ENCODE measurements around the gene KDM8. TPM values are rescaled to one million over a fixed set of nuclear protein-coding genes. Genes with fewer than 3 reads are reported as not detected.
"Not testable (repeated sequence)": the region's sequence is repeated elsewhere in the genome, so short reads cannot be mapped to it uniquely, and the experiment has no call there.

The KDM8 gene
- total RNA-seq, 1 experiment from 2014 or later: 7.9 TPM

GRCh38 chr16:27205423-27206065, 2.2 kb downstream of the KDM8 start:
- ATAC-seq: no peak
- in situ Hi-C loops (cut with HindIII; ENCODE audit: low pct_unique_long_range_greater_than_20kb, low sequenced_read_pairs) (no loop called here), intact Hi-C loops (cut with micrococcal nuclease; ENCODE audit: unreplicated experiment) (no loop called here)
- ChIA-PET CTCF (no interaction called here), POLR2A (no interaction called here)
- Histone ChIP-seq H3K9me3 (ENCODE audit: control insufficient read depth, insufficient read depth, low read depth, low read length) (no peaks in the 10 kb centered on the region), H3K4me1 (ENCODE audit: control insufficient read depth, insufficient read depth, low read length) (peaks cover 7% of the 10 kb centered on the region; the same call in 1 of the 2 replicates), H3K36me3 (ENCODE audit: control insufficient read depth, insufficient read depth, low read length) (no peaks in the 10 kb centered on the region), H3K27ac (ENCODE audit: low read length) (no peak overlapping the region), H3K27me3 (ENCODE audit: control insufficient read depth, insufficient read depth, low read length) (no peaks in the 10 kb centered on the region), H3K4me3 (ENCODE audit: low read depth in 2 of 2, low read length in 2 of 2) (no peak overlapping the region)
- TF ChIP-seq TCF7L2 (IDR thresholded peaks at IDR 0.05; ENCODE audit: low read depth, low read length) (no peak), POLR2AphosphoS5 (IDR thresholded peaks at IDR 0.05; ENCODE audit: low read depth, low read length) (no peak), REST (IDR thresholded peaks at IDR 0.05; ENCODE audit: insufficient read depth in 1 of 2, low read depth in 2 of 2, low read length in 1 of 2) (no peak), SIN3A (IDR thresholded peaks at IDR 0.05; ENCODE audit: borderline replicate concordance, insufficient read depth, low read depth, low read length) (no peak), CTCF (IDR thresholded peaks at IDR 0.05) (no peak)
- no peak for DNase-seq (ENCODE audit: low read depth, low spot score)
- no TSS peak for BruUV-seq (replicated peaks)

GRCh38 chr16:27207121-27207520, 3.8 kb downstream of the KDM8 start:
- ATAC-seq; CTCF ChIA-PET; POLR2A ChIA-PET; intact Hi-C loops (cut with micrococcal nuclease; ENCODE audit: unreplicated experiment); H3K4me1 ChIP-seq (ENCODE audit: control insufficient read depth, insufficient read depth, low read length); H3K27ac ChIP-seq (ENCODE audit: low read length); H3K4me3 ChIP-seq (ENCODE audit: low read depth in 2 of 2, low read length in 2 of 2); DNase-seq (ENCODE audit: low read depth, low spot score); H3K36me3 ChIP-seq (ENCODE audit: control insufficient read depth, insufficient read depth, low read length); H3K27me3 ChIP-seq (ENCODE audit: control insufficient read depth, insufficient read depth, low read length); H3K9me3 ChIP-seq (ENCODE audit: control insufficient read depth, insufficient read depth, low read depth, low read length); in situ Hi-C loops (cut with HindIII; ENCODE audit: low pct_unique_long_range_greater_than_20kb, low sequenced_read_pairs); BruUV-seq (replicated peaks): not testable (repeated sequence)

GRCh38 chr16:27208081-27208680, 4.9 kb downstream of the KDM8 start:
- ATAC-seq: no peak
- no peaks in the 10 kb centered on the region for H3K27me3 ChIP-seq (ENCODE audit: control insufficient read depth, insufficient read depth, low read length)
- H3K4me3 ChIP-seq (ENCODE audit: low read depth in 2 of 2, low read length in 2 of 2): no peak overlapping the region
- ChIA-PET POLR2A (no interaction called here), CTCF (no interaction called here)
- no peak overlapping the region for H3K27ac ChIP-seq (ENCODE audit: low read length)
- no peak for DNase-seq (ENCODE audit: low read depth, low spot score)
- TF ChIP-seq SIN3A (IDR thresholded peaks at IDR 0.05; ENCODE audit: borderline replicate concordance, insufficient read depth, low read depth, low read length): no peak
- TF ChIP-seq TCF7L2 (IDR thresholded peaks at IDR 0.05; ENCODE audit: low read depth, low read length): no peak
- no peak for TF ChIP-seq REST (IDR thresholded peaks at IDR 0.05; ENCODE audit: insufficient read depth in 1 of 2, low read depth in 2 of 2, low read length in 1 of 2)
- no peak for TF ChIP-seq POLR2AphosphoS5 (IDR thresholded peaks at IDR 0.05; ENCODE audit: low read depth, low read length)
- TF ChIP-seq CTCF (IDR thresholded peaks at IDR 0.05): no peak
- intact Hi-C loops (cut with micrococcal nuclease; ENCODE audit: unreplicated experiment): no loop called here
- peaks cover 4% of the 10 kb centered on the region; the same call in 1 of the 2 replicates for H3K4me1 ChIP-seq (ENCODE audit: control insufficient read depth, insufficient read depth, low read length)
- in situ Hi-C loops (cut with HindIII; ENCODE audit: low pct_unique_long_range_greater_than_20kb, low sequenced_read_pairs): no loop called here
- no peaks in the 10 kb centered on the region for H3K36me3 ChIP-seq (ENCODE audit: control insufficient read depth, insufficient read depth, low read length)
- BruUV-seq (replicated peaks): no TSS peak
- H3K9me3 ChIP-seq (ENCODE audit: control insufficient read depth, insufficient read depth, low read depth, low read length): no peaks in the 10 kb centered on the region

Data from Panc1 (cell line).